Measurements from ENCODE around the gene KDM5A.

KDM5A gene

GRCh38 chr12:269191-269590, 119.9 kb downstream of the KDM5A start:
- no peak for DNase-seq

- DNase-seq, result no peak
Observed at GRCh38 chr12:268483-268840, 120.7 kb downstream of the KDM5A start.

- DNase-seq, result no peak
Observed at GRCh38 chr12:267581-268482, 121.3 kb downstream of the KDM5A start.

GRCh38 chr12:265096-265495, 124.0 kb downstream of the KDM5A start:
- no peak for DNase-seq

GRCh38 chr12:264269-264668, 124.9 kb downstream of the KDM5A start:
- DNase-seq, result no peak

- no peak for DNase-seq
Observed at GRCh38 chr12:263574-263973, 125.5 kb downstream of the KDM5A start.

- no peak for DNase-seq
Observed at GRCh38 chr12:262817-263216, 126.3 kb downstream of the KDM5A start, which contains the start of gene SLC6A13. Gene SLC6A13, minus strand, starts transcription at chr12:262836. Its CDS starts 2,784 bp downstream, at chr12:260052.

- DNase-seq, result no peak
Observed at GRCh38 chr12:262113-262512, 127.0 kb downstream of the KDM5A start.

- no peak for DNase-seq
Observed at GRCh38 chr12:257521-258321, 131.4 kb downstream of the KDM5A start.

- DNase-seq, result no peak
Observed at GRCh38 chr12:256958-257357, 132.2 kb downstream of the KDM5A start.

GRCh38 chr12:256225-256624, 132.9 kb downstream of the KDM5A start:
- no peak for DNase-seq

GRCh38 chr12:254912-255311, 134.2 kb downstream of the KDM5A start:
- DNase-seq, result no peak

GRCh38 chr12:254039-254438, 135.1 kb downstream of the KDM5A start:
- no peak for DNase-seq

- no peak for DNase-seq
Observed at GRCh38 chr12:253116-253831, 135.8 kb downstream of the KDM5A start.

- no peak for DNase-seq
Observed at GRCh38 chr12:252636-253035, 136.5 kb downstream of the KDM5A start.

- no peak for DNase-seq
Observed at GRCh38 chr12:247271-247670, 141.8 kb downstream of the KDM5A start.

GRCh38 chr12:243381-243780, 145.7 kb downstream of the KDM5A start:
- no peak for DNase-seq

- DNase-seq, result no peak
Observed at GRCh38 chr12:242496-242895, 146.6 kb downstream of the KDM5A start.

- no peak for DNase-seq
Observed at GRCh38 chr12:241266-241665, 147.9 kb downstream of the KDM5A start.

- DNase-seq, result no peak
Observed at GRCh38 chr12:240566-240965, 148.6 kb downstream of the KDM5A start.

GRCh38 chr12:238736-239398, 150.3 kb downstream of the KDM5A start:
- DNase-seq, result peak; percentile 19

GRCh38 chr12:238116-238515, 151.0 kb downstream of the KDM5A start:
- peak; percentile 17 for DNase-seq
